WTC11 (cell line): ENCODE data around the gene STK39. TPM values are rescaled to one million over a fixed set of nuclear protein-coding genes. Genes with fewer than 3 reads are reported as not detected.

Experiments
- ATAC-seq: fragments of 200-7000 bp; cut with Tn5 transposase; 2 replicates; pipeline ENCODE4 v1.10.0; 2021; ENCODE audit warnings: mild to moderate bottlenecking, moderate library complexity
- CTCF ChIA-PET: fragments of 300-600 bp; sonication (Branson Sonifier 250); formaldehyde crosslinking; loops from one replicate; lab custom pipeline; 2021; ENCODE audit warnings: antibody characterized with exemption; lab: Charles Lee
- POLR2A ChIA-PET: fragments of 350-600 bp; sonication (Branson Sonifier 250); formaldehyde crosslinking; loops from one replicate; lab custom pipeline; 2021; ENCODE audit warnings: antibody characterized with exemption; lab: Charles Lee
- DNase-seq: peaks from one replicate; pipeline ENCODE4 v3.0.0; 2021; ENCODE audit warnings: low spot score
- H3K27ac Mint-ChIP-seq: 2 replicates; pipeline ENCODE4 v1.8.0; 2021; ENCODE audit warnings: mixed read lengths
- H3K27me3 Mint-ChIP-seq: 2 replicates; pipeline ENCODE4 v1.8.0; 2021; ENCODE audit warnings: low read depth, mild to moderate bottlenecking, moderate library complexity, mixed read lengths
- H3K36me3 Mint-ChIP-seq: 2 replicates; pipeline ENCODE4 v1.8.0; 2021; ENCODE audit warnings: mixed read lengths
- H3K4me1 Mint-ChIP-seq: 2 replicates; pipeline ENCODE4 v1.8.0; 2022; ENCODE audit warnings: mixed read lengths
- H3K4me3 Mint-ChIP-seq: 2 replicates; pipeline ENCODE4 v1.8.0; 2021; ENCODE audit warnings: mild to moderate bottlenecking, moderate library complexity, mixed read lengths
- H3K9me3 Mint-ChIP-seq: 2 replicates; pipeline ENCODE4 v1.8.0; 2021; ENCODE audit warnings: mixed read lengths
- CREM ChIP-seq: sonication (generic); formaldehyde crosslinking; IDR thresholded peaks from 2 replicates; pipeline ENCODE4 v1.8.1; 2022; ENCODE audit warnings: mild to moderate bottlenecking, missing genetic modification reagents, moderate library complexity
- ESRRA ChIP-seq: sonication (generic); formaldehyde crosslinking; IDR thresholded peaks from 2 replicates; pipeline ENCODE4 v1.8.1; 2022; ENCODE audit warnings: mild to moderate bottlenecking, missing genetic modification reagents, borderline replicate concordance
- FOXJ3 ChIP-seq: sonication (generic); formaldehyde crosslinking; IDR thresholded peaks from 2 replicates; pipeline ENCODE4 v1.9.0; 2021; ENCODE audit warnings: missing genetic modification reagents, mild to moderate bottlenecking, borderline replicate concordance
- FOXK1 ChIP-seq: sonication (generic); formaldehyde crosslinking; IDR thresholded peaks from 2 replicates; pipeline ENCODE4 v1.8.0; 2022; ENCODE audit warnings: mild to moderate bottlenecking, moderate library complexity, missing genetic modification reagents
- GRHL2 ChIP-seq: fragments of 250-450 bp; sonication (Bioruptor Pico); IDR thresholded peaks from 2 replicates; pipeline ENCODE4 v1.8.0; 2022; ENCODE audit warnings: mild to moderate bottlenecking, moderate library complexity; ENCODE audit not compliant: insufficient replicate concordance, severe bottlenecking
- JUN ChIP-seq: sonication (generic); formaldehyde crosslinking; IDR thresholded peaks from 2 replicates; pipeline ENCODE4 v1.8.0; 2023; ENCODE audit warnings: mild to moderate bottlenecking, missing genetic modification reagents
- MAX ChIP-seq: sonication (generic); formaldehyde crosslinking; IDR thresholded peaks from 2 replicates; pipeline ENCODE4 v1.8.0; 2022; ENCODE audit warnings: mild to moderate bottlenecking, missing genetic modification reagents
- MYBL2 ChIP-seq: sonication (generic); formaldehyde crosslinking; IDR thresholded peaks from 2 replicates; pipeline ENCODE4 v1.8.1; 2023; ENCODE audit warnings: mild to moderate bottlenecking, moderate library complexity, missing genetic modification reagents
- NFYB ChIP-seq: sonication (generic); formaldehyde crosslinking; conservative IDR thresholded peaks from 2 replicates; pipeline ENCODE4 v1.8.0; 2022; ENCODE audit warnings: low read depth, missing genetic modification reagents
- NR1H2 ChIP-seq: sonication (generic); formaldehyde crosslinking; IDR thresholded peaks from 2 replicates; pipeline ENCODE4 v1.9.0; 2021; ENCODE audit warnings: mild to moderate bottlenecking, moderate library complexity, missing genetic modification reagents
- OVOL2 ChIP-seq: fragments of 250-450 bp; sonication (Bioruptor Pico); IDR thresholded peaks from 2 replicates; pipeline ENCODE4 v1.9.0; 2021; ENCODE audit warnings: mild to moderate bottlenecking, borderline replicate concordance
- SMAD4 ChIP-seq: sonication (generic); formaldehyde crosslinking; IDR thresholded peaks from 2 replicates; pipeline ENCODE4 v1.8.0; 2022; ENCODE audit warnings: mild to moderate bottlenecking, missing genetic modification reagents
- SOX15 ChIP-seq: fragments of 250-450 bp; sonication (Bioruptor Pico); IDR thresholded peaks from 2 replicates; pipeline ENCODE4 v1.9.0; 2021; ENCODE audit warnings: mild to moderate bottlenecking
- ZBTB21 ChIP-seq: sonication (generic); formaldehyde crosslinking; IDR thresholded peaks from 2 replicates; pipeline ENCODE4 v1.8.1; 2023; ENCODE audit warnings: mild to moderate bottlenecking, missing genetic modification reagents, borderline replicate concordance
- ZNF121 ChIP-seq: sonication (generic); formaldehyde crosslinking; IDR thresholded peaks from 2 replicates; pipeline ENCODE4 v1.8.0; 2023; ENCODE audit warnings: missing genetic modification reagents
- ZNF232 ChIP-seq: sonication (generic); formaldehyde crosslinking; IDR thresholded peaks from 2 replicates; pipeline ENCODE4 v1.8.0; 2022; ENCODE audit warnings: mild to moderate bottlenecking, missing genetic modification reagents
- total RNA-seq: library from RNA; stranded (reverse); gene quantifications from 3 replicates; pipeline ENCODE4 v1.2.3, GENCODE V29; 2021
- TF ChIP-seq, protein P1 (sequence below): sonication (generic); formaldehyde crosslinking; IDR thresholded peaks from 2 replicates; pipeline ENCODE4 v1.8.1; 2023; ENCODE audit warnings: mild to moderate bottlenecking, missing genetic modification reagents, moderate library complexity
- TF ChIP-seq, protein P2 (sequence below): sonication (generic); formaldehyde crosslinking; conservative IDR thresholded peaks from 2 replicates; pipeline ENCODE4 v1.8.1; 2022; ENCODE audit warnings: mild to moderate bottlenecking, missing genetic modification reagents
- TF ChIP-seq, protein P3 (sequence below): fragments of 250-450 bp; sonication (Bioruptor Pico); IDR thresholded peaks from 2 replicates; pipeline ENCODE4 v1.9.0; 2021; ENCODE audit warnings: moderate library complexity, mild to moderate bottlenecking, inconsistent platforms, borderline replicate concordance
- TF ChIP-seq, protein P4 (sequence below): sonication (generic); formaldehyde crosslinking; IDR thresholded peaks from 2 replicates; pipeline ENCODE4 v1.8.0; 2023; ENCODE audit warnings: mild to moderate bottlenecking, missing genetic modification reagents
- TF ChIP-seq, protein P5 (sequence below): sonication (generic); formaldehyde crosslinking; IDR thresholded peaks from 2 replicates; pipeline ENCODE4 v1.8.1; 2023; ENCODE audit warnings: mild to moderate bottlenecking, missing genetic modification reagents, borderline replicate concordance

Gene STK39
- total RNA-seq, 1 experiment from 2014 or later = 20.5 TPM

- ATAC-seq = no peak
- H3K4me3 Mint-ChIP-seq = no peak overlapping the region
- no peaks in the 10 kb centered on the region; the same call in 1 of the 2 replicates for H3K27me3 Mint-ChIP-seq
- TF ChIP-seq, protein P1, sequence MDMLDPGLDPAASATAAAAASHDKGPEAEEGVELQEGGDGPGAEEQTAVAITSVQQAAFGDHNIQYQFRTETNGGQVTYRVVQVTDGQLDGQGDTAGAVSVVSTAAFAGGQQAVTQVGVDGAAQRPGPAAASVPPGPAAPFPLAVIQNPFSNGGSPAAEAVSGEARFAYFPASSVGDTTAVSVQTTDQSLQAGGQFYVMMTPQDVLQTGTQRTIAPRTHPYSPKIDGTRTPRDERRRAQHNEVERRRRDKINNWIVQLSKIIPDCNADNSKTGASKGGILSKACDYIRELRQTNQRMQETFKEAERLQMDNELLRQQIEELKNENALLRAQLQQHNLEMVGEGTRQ (CRISPR knock-in tag) = no peak
- TF ChIP-seq MAX (CRISPR knock-in tag) (no peak), FOXJ3 (no peak), GRHL2 (no peak), ZNF121 (CRISPR knock-in tag) (no peak), ZBTB21 (CRISPR knock-in tag) (no peak), FOXK1 (CRISPR knock-in tag) (no peak), ZNF232 (no peak), OVOL2 (CRISPR knock-in tag) (no peak), CREM (CRISPR knock-in tag) (no peak), SMAD4 (CRISPR knock-in tag) (no peak), JUN (CRISPR knock-in tag) (no peak), SOX15 (CRISPR knock-in tag) (no peak), MYBL2 (CRISPR knock-in tag) (no peak)
- TF ChIP-seq, protein P2, sequence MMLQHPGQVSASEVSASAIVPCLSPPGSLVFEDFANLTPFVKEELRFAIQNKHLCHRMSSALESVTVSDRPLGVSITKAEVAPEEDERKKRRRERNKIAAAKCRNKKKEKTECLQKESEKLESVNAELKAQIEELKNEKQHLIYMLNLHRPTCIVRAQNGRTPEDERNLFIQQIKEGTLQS (CRISPR knock-in tag) = no peak
- TF ChIP-seq, protein P3, sequence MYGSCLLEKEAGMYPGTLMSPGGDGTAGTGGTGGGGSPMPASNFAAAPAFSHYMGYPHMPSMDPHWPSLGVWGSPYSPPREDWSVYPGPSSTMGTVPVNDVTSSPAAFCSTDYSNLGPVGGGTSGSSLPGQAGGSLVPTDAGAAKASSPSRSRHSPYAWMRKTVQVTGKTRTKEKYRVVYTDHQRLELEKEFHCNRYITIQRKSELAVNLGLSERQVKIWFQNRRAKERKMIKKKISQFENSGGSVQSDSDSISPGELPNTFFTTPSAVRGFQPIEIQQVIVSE (CRISPR knock-in tag) = no peak
- TF ChIP-seq, protein P4, sequence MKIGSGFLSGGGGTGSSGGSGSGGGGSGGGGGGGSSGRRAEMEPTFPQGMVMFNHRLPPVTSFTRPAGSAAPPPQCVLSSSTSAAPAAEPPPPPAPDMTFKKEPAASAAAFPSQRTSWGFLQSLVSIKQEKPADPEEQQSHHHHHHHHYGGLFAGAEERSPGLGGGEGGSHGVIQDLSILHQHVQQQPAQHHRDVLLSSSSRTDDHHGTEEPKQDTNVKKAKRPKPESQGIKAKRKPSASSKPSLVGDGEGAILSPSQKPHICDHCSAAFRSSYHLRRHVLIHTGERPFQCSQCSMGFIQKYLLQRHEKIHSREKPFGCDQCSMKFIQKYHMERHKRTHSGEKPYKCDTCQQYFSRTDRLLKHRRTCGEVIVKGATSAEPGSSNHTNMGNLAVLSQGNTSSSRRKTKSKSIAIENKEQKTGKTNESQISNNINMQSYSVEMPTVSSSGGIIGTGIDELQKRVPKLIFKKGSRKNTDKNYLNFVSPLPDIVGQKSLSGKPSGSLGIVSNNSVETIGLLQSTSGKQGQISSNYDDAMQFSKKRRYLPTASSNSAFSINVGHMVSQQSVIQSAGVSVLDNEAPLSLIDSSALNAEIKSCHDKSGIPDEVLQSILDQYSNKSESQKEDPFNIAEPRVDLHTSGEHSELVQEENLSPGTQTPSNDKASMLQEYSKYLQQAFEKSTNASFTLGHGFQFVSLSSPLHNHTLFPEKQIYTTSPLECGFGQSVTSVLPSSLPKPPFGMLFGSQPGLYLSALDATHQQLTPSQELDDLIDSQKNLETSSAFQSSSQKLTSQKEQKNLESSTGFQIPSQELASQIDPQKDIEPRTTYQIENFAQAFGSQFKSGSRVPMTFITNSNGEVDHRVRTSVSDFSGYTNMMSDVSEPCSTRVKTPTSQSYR = no peak
- TF ChIP-seq, protein P5, sequence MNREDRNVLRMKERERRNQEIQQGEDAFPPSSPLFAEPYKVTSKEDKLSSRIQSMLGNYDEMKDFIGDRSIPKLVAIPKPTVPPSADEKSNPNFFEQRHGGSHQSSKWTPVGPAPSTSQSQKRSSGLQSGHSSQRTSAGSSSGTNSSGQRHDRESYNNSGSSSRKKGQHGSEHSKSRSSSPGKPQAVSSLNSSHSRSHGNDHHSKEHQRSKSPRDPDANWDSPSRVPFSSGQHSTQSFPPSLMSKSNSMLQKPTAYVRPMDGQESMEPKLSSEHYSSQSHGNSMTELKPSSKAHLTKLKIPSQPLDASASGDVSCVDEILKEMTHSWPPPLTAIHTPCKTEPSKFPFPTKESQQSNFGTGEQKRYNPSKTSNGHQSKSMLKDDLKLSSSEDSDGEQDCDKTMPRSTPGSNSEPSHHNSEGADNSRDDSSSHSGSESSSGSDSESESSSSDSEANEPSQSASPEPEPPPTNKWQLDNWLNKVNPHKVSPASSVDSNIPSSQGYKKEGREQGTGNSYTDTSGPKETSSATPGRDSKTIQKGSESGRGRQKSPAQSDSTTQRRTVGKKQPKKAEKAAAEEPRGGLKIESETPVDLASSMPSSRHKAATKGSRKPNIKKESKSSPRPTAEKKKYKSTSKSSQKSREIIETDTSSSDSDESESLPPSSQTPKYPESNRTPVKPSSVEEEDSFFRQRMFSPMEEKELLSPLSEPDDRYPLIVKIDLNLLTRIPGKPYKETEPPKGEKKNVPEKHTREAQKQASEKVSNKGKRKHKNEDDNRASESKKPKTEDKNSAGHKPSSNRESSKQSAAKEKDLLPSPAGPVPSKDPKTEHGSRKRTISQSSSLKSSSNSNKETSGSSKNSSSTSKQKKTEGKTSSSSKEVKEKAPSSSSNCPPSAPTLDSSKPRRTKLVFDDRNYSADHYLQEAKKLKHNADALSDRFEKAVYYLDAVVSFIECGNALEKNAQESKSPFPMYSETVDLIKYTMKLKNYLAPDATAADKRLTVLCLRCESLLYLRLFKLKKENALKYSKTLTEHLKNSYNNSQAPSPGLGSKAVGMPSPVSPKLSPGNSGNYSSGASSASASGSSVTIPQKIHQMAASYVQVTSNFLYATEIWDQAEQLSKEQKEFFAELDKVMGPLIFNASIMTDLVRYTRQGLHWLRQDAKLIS = no peak
- H3K36me3 Mint-ChIP-seq = peaks cover under 1% of the 10 kb centered on the region; the same call in 1 of the 2 replicates
- H3K9me3 Mint-ChIP-seq = no peaks in the 10 kb centered on the region
- POLR2A ChIA-PET = no interaction called here
- no peak overlapping the region for H3K27ac Mint-ChIP-seq
- CTCF ChIA-PET = no interaction called here
- DNase-seq = no peak
- peaks cover 33% of the 10 kb centered on the region for H3K4me1 Mint-ChIP-seq
Observed at GRCh38 chr2:168243061-168243460, 4.3 kb downstream of the STK39 start.

DNA sequence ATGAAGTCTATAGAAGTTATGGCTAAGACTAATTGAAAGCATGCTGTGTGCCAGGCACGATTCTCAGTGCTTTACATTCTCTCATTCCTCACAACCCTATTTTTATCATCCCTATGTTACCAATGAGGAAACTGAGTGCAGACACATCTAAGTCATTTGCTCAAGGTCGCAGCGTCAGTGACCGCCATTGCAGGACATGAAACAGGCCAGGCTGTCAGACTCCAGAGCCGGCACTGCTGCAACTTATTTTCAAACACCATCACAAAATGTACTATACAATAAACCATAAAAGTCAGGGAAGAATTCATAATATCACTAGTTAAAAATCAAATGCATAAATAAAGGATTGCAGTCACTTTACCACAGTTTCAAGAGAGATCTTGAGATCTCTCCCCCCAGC is 5.6 kb downstream of the STK39 start:
- ChIA-PET CTCF (no interaction called here), POLR2A (no interaction called here)
- Mint-ChIP-seq H3K4me3 (no peak overlapping the region), H3K9me3 (no peaks in the 10 kb centered on the region), H3K27ac (no peak overlapping the region), H3K27me3 (no peaks in the 10 kb centered on the region; the same call in 1 of the 2 replicates), H3K4me1 (peaks cover 30% of the 10 kb centered on the region), H3K36me3 (peaks cover 11% of the 10 kb centered on the region)
- DNase-seq (no peak), ATAC-seq (no peak)
- TF ChIP-seq NR1H2 (CRISPR knock-in tag) (no peak), ESRRA (CRISPR knock-in tag) (no peak), NFYB (no peak)
- TF ChIP-seq, protein P4 = no peak
